ENCODE data around the gene LNPEP. TPM values are rescaled to one million over a fixed set of nuclear protein-coding genes. Genes with fewer than 3 reads are reported as not detected.

Gene LNPEP
- total and polyA plus RNA-seq, 10 of the 15 experiments (the other 5 are each of a cell fraction or from before 2014, with no cell fraction given): 5.6 to 54.9 (median 25.0) TPM

DNA sequence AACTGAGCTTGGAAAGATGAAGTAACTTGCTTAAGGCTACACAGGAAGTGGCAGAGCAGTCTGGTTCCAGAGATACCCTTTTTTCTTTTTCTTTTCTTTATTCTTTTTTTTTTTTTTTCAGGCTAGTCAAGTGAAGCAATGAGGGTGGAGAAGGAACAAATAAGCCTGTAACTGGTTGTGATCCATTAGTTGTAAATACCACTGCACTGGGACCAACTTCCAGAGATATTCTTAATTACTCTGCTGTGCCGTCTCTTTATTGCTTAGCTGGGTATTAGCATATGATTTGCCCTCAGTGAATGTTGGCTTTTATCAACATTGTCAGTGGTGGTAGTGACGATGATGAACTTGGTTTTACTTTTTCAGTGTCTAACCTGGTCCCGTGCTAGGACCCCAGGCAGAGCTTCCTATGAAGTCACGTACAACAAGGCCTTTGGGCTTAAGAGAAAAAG, 26.7 kb downstream of the LNPEP start:
- H3K4me2 ChIP-seq (ENCODE audit: control insufficient read depth, insufficient read depth): peak overlapping the region; percentile 79
- DNase-seq (ENCODE audit: low read depth, low spot score): no peak
- no peak overlapping the region; the same call in 1 of the 2 replicates for H3K9ac ChIP-seq (ENCODE audit: control insufficient read depth, insufficient read depth, low read length)
- peaks cover 3% of the 10 kb centered on the region; the same call in 2 of the 3 replicates for H3K9me3 ChIP-seq (replicated peaks; ENCODE audit: control insufficient read depth, insufficient read depth, low read length)
- intact Hi-C loops (cut with micrococcal nuclease; ENCODE audit: unreplicated experiment): no loop called here
- SMC1A ChIA-PET (ENCODE audit: uncharacterized antibody, unreplicated experiment): interaction anchor here (0.6 to 6.7 kb wide), 24 partner anchors 11 to 180 kb away, joined by 3 to 65 read pairs (median 4); partner anchors contain the start of genes ERAP2, LIX1 and LNPEP
- RAD21 ChIA-PET (ENCODE audit: unreplicated experiment): interaction anchor here (0.7 to 7.0 kb wide), 14 partner anchors 13 to 155 kb away, joined by 3 to 136 read pairs (median 6); partner anchors contain the start of genes ERAP1, ERAP2 and LNPEP
- POLR2A ChIA-PET: interaction anchor here (0.6 to 7.5 kb wide), 13 partner anchors 14 to 1229 kb away, joined by 3 to 65 read pairs (median 5); partner anchors contain the start of genes ERAP1, ERAP2 and LNPEP
- peaks cover 0 to 8% of the 10 kb centered on the region in 2 experiments; a peak in 1 of 4 replicates for H3K36me3 ChIP-seq (ENCODE audit: control insufficient read depth in 2 of 2, insufficient read depth in 2 of 2, low read length in 1 of 2)
- no peak for FAIRE-seq
- ATAC-seq: peak; percentile 5; the same call in 2 of the 3 replicates
- TF ChIP-seq ATF7 (IDR thresholded peaks at IDR 0.05; ENCODE audit: low read depth) (no peak), BACH1 (IDR thresholded peaks at IDR 0.05; ENCODE audit: borderline replicate concordance) (no peak), CBFB (IDR thresholded peaks at IDR 0.05; ENCODE audit: low read depth) (no peak), POLR2AphosphoS5 (IDR thresholded peaks at IDR 0.05; ENCODE audit: low read length) (no peak), BHLHE40 (IDR thresholded peaks at IDR 0.05; ENCODE audit: borderline replicate concordance in 1 of 2, low read depth in 2 of 2, low read length in 1 of 2) (peak in 1 of 2 experiments; percentile 12; a peak in 1 of 4 replicates), ZNF384 (IDR thresholded peaks at IDR 0.05; ENCODE audit: borderline replicate concordance, low read depth, low read length) (peak; percentile 51; the same call in 1 of the 2 replicates), EGR1 (IDR thresholded peaks at IDR 0.05; ENCODE audit: borderline replicate concordance in 1 of 2, low read depth in 2 of 2, low read length in 2 of 2) (no peak), BMI1 (IDR thresholded peaks at IDR 0.05; ENCODE audit: borderline replicate concordance) (no peak), TAF1 (IDR thresholded peaks at IDR 0.05; ENCODE audit: borderline replicate concordance, low read depth, low read length) (no peak)
- TF ChIP-seq, protein P1, sequence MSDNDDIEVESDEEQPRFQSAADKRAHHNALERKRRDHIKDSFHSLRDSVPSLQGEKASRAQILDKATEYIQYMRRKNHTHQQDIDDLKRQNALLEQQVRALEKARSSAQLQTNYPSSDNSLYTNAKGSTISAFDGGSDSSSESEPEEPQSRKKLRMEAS (IDR thresholded peaks at IDR 0.05; ENCODE audit: low read depth, low read length): no peak
- TF ChIP-seq, protein P2, sequence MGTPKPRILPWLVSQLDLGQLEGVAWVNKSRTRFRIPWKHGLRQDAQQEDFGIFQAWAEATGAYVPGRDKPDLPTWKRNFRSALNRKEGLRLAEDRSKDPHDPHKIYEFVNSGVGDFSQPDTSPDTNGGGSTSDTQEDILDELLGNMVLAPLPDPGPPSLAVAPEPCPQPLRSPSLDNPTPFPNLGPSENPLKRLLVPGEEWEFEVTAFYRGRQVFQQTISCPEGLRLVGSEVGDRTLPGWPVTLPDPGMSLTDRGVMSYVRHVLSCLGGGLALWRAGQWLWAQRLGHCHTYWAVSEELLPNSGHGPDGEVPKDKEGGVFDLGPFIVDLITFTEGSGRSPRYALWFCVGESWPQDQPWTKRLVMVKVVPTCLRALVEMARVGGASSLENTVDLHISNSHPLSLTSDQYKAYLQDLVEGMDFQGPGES (IDR thresholded peaks at IDR 0.05): no peak
- in situ Hi-C loops (cut with MboI): no loop called here
- peaks cover 94% of the 10 kb centered on the region for H3K79me2 ChIP-seq (ENCODE audit: control insufficient read depth, insufficient read depth, low read length)
- H3K27ac ChIP-seq (ENCODE audit: control insufficient read depth, insufficient read depth): peak overlapping the region; percentile 27
- BruUV-seq (replicated peaks): no TSS peak
- H3K4me1 ChIP-seq (ENCODE audit: control insufficient read depth, insufficient read depth, low read length): peaks cover 13% of the 10 kb centered on the region
- H4K20me1 ChIP-seq (ENCODE audit: control insufficient read depth, insufficient read depth): peaks cover 2% of the 10 kb centered on the region; the same call in 1 of the 2 replicates
- no peak overlapping the region for H2AFZ ChIP-seq (ENCODE audit: control insufficient read depth, low read depth, low read length)
- WGBS (ENCODE audit: insufficient coverage, insufficient replicate concordance, low lambda C conversion rate, missing lambda C conversion rate): 97% methylated on average over 4 of the region's 4 CpGs
- peak overlapping the region; percentile 52; the same call in 1 of the 2 replicates for H3K4me3 ChIP-seq
- no peaks in the 10 kb centered on the region for H3K27me3 ChIP-seq (replicated peaks in 1 of 2; ENCODE audit: control insufficient read depth in 2 of 2, insufficient read depth in 2 of 2, low read length in 1 of 2)
- CTCF ChIA-PET: interaction anchor here (0.6 to 3.6 kb wide), 15 partner anchors 10 to 210 kb away, joined by 3 to 25 read pairs (median 4); partner anchors contain the start of gene LIX1

Data from GM12878 (cell line).